Osteocyte (in vitro differentiated cells): ENCODE measurements around the gene ZNF766. TPM values are rescaled to one million over a fixed set of nuclear protein-coding genes. Genes with fewer than 3 reads are reported as not detected.

Source experiments
- DNase-seq: peaks from one replicate; pipeline ENCODE4 v3.0.0; 2021; ENCODE audit warnings: mixed read lengths; ENCODE audit not compliant: unreplicated experiment; ENCODE audit errors: extremely low spot score
- H3K27ac Mint-ChIP-seq: one replicate; pipeline ENCODE4 v1.8.0; 2021; ENCODE audit warnings: mild to moderate bottlenecking, mixed read lengths; ENCODE audit not compliant: unreplicated experiment
- H3K27me3 Mint-ChIP-seq: one replicate; pipeline ENCODE4 v1.8.0; 2021; ENCODE audit warnings: mixed read lengths; ENCODE audit not compliant: unreplicated experiment
- H3K36me3 Mint-ChIP-seq: one replicate; pipeline ENCODE4 v1.8.0; 2021; ENCODE audit warnings: mixed read lengths; ENCODE audit not compliant: unreplicated experiment
- H3K4me1 Mint-ChIP-seq: one replicate; pipeline ENCODE4 v1.8.0; 2021; ENCODE audit warnings: mixed read lengths; ENCODE audit not compliant: unreplicated experiment
- H3K4me3 Mint-ChIP-seq: one replicate; pipeline ENCODE4 v1.8.0; 2021; ENCODE audit warnings: mild to moderate bottlenecking, moderate library complexity, mixed read lengths; ENCODE audit not compliant: unreplicated experiment
- H3K9me3 Mint-ChIP-seq: one replicate; pipeline ENCODE4 v1.8.0; 2021; ENCODE audit warnings: mixed read lengths; ENCODE audit not compliant: unreplicated experiment
- CTCF ChIP-seq: fragments of 200-600 bp; sonication (generic); IDR thresholded peaks from 2 replicates; pipeline ENCODE4 v1.5.0; 2021; ENCODE audit warnings: antibody characterized with exemption, mild to moderate bottlenecking, moderate library complexity
- total RNA-seq: library from RNA; stranded (reverse); gene quantifications from 2 replicates; pipeline ENCODE4 v1.2.1, GENCODE V29; 2021

Gene ZNF766
- total RNA-seq, 1 donor from 2014 or later = 20.2 TPM

GRCh38 chr19:52231154-52231910, 38.1 kb upstream of the ZNF766 start:
- no peaks in the 10 kb centered on the region for H3K27me3 Mint-ChIP-seq
- no peaks in the 10 kb centered on the region for H3K9me3 Mint-ChIP-seq
- no peak overlapping the region for H3K27ac Mint-ChIP-seq
- DNase-seq = no peak
- TF ChIP-seq CTCF = no peak
- H3K36me3 Mint-ChIP-seq = peaks cover 30% of the 10 kb centered on the region
- no peaks in the 10 kb centered on the region for H3K4me1 Mint-ChIP-seq
- H3K4me3 Mint-ChIP-seq = no peak overlapping the region

- H3K36me3 Mint-ChIP-seq = peaks cover 6% of the 10 kb centered on the region
- no peak overlapping the region for H3K27ac Mint-ChIP-seq
- no peak overlapping the region for H3K4me3 Mint-ChIP-seq
- DNase-seq = no peak
- no peak for TF ChIP-seq CTCF
- peaks cover 2% of the 10 kb centered on the region for H3K27me3 Mint-ChIP-seq
- H3K4me1 Mint-ChIP-seq = no peaks in the 10 kb centered on the region
- no peaks in the 10 kb centered on the region for H3K9me3 Mint-ChIP-seq
These were observed 35.0 kb upstream of the ZNF766 start for GRCh38 chr19:52234406-52234805.

GRCh38 chr19:52237197-52237596, 32.2 kb upstream of the ZNF766 start:
- no peaks in the 10 kb centered on the region for H3K4me1 Mint-ChIP-seq
- H3K27me3 Mint-ChIP-seq = peaks cover 7% of the 10 kb centered on the region
- H3K9me3 Mint-ChIP-seq = no peaks in the 10 kb centered on the region
- H3K27ac Mint-ChIP-seq = no peak overlapping the region
- H3K36me3 Mint-ChIP-seq = no peaks in the 10 kb centered on the region
- H3K4me3 Mint-ChIP-seq = no peak overlapping the region
- TF ChIP-seq CTCF = no peak
- no peak for DNase-seq

GRCh38 chr19:52237771-52238400, 31.5 kb upstream of the ZNF766 start:
- no peak for DNase-seq
- TF ChIP-seq CTCF = peak; percentile 92
- Mint-ChIP-seq H3K9me3 (peaks cover 1% of the 10 kb centered on the region), H3K27ac (no peak overlapping the region), H3K27me3 (peaks cover 7% of the 10 kb centered on the region), H3K36me3 (no peaks in the 10 kb centered on the region), H3K4me3 (no peak overlapping the region), H3K4me1 (no peaks in the 10 kb centered on the region)

GRCh38 chr19:52244021-52244420, 25.4 kb upstream of the ZNF766 start:
- no peak for TF ChIP-seq CTCF
- no peak for DNase-seq
- Mint-ChIP-seq H3K4me3 (no peak overlapping the region), H3K27me3 (peaks cover 7% of the 10 kb centered on the region), H3K36me3 (no peaks in the 10 kb centered on the region), H3K4me1 (no peaks in the 10 kb centered on the region), H3K27ac (no peak overlapping the region), H3K9me3 (peaks cover 5% of the 10 kb centered on the region)
